ENCODE results near the gene PLXNB2. TPM values are rescaled to one million over a fixed set of nuclear protein-coding genes. Genes with fewer than 3 reads are reported as not detected.

PLXNB2 gene, protein sequence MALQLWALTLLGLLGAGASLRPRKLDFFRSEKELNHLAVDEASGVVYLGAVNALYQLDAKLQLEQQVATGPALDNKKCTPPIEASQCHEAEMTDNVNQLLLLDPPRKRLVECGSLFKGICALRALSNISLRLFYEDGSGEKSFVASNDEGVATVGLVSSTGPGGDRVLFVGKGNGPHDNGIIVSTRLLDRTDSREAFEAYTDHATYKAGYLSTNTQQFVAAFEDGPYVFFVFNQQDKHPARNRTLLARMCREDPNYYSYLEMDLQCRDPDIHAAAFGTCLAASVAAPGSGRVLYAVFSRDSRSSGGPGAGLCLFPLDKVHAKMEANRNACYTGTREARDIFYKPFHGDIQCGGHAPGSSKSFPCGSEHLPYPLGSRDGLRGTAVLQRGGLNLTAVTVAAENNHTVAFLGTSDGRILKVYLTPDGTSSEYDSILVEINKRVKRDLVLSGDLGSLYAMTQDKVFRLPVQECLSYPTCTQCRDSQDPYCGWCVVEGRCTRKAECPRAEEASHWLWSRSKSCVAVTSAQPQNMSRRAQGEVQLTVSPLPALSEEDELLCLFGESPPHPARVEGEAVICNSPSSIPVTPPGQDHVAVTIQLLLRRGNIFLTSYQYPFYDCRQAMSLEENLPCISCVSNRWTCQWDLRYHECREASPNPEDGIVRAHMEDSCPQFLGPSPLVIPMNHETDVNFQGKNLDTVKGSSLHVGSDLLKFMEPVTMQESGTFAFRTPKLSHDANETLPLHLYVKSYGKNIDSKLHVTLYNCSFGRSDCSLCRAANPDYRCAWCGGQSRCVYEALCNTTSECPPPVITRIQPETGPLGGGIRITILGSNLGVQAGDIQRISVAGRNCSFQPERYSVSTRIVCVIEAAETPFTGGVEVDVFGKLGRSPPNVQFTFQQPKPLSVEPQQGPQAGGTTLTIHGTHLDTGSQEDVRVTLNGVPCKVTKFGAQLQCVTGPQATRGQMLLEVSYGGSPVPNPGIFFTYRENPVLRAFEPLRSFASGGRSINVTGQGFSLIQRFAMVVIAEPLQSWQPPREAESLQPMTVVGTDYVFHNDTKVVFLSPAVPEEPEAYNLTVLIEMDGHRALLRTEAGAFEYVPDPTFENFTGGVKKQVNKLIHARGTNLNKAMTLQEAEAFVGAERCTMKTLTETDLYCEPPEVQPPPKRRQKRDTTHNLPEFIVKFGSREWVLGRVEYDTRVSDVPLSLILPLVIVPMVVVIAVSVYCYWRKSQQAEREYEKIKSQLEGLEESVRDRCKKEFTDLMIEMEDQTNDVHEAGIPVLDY (N-terminal part only)
- total RNA-seq, result 8.9 and 10.2 TPM in 2 replicates

DNA sequence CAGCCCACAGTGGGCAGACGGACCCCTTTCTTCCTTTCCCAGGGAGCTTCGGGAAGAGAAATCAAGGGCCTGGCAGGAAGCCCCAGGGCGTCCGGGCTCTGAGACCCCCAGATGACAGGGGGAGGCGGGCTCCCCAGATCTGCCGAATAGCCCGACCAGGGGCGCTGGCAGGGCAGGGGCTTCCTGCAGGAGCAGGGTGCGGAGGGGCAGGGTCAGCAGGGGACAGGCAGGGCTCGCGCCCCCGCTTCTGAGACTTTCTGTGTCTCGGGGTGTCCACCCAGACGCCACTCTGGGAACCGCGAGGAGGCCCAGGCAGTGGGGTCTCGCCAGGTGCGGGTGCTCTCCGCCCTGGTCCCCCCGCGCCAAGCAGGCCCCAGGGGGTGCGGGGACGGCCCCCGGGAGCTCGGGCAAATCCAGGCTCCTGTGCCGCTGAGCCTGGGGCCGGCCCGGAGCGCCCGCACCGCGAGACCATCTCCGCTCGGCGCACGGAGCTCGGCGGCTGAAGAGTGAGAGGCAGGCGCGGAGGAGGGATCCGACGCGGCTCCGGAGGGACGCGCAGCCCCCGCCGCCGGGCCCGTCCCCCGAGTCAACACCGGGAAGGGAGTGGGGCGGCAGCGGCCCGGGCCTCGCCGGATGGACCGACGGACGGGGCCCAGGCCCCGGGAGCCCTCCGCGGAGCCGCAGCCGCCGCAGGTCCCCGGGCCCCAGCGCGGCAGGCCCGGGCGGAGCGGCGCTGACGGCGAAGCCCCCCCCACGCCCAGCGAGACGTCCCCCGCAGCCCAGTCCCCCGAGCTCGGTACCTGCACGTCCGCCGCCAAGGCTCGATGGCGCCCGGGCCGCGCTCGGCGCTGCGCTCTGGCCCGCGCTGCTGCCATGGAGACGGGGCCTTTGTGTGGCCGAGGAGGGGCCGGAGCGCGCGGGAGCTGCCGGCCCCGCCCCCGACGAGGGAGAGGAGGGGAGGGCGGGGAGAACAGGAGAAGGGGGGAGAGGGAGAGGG lies at the start of gene PLXNB2:
Gene PLXNB2 (minus strand): TSS at position 894 of the 997 bp plus-strand sequence. CDS start 17,062 bp downstream, outside the sequence.
- DNase-seq (ENCODE audit: low spot score), result no peak
- Mint-ChIP-seq H3K27me3 (ENCODE audit: insufficient read depth) (peaks cover 10% of the 10 kb centered on the region), H3K4me1 (ENCODE audit: low read depth) (peaks cover 6% of the 10 kb centered on the region), H3K9me3 (no peaks in the 10 kb centered on the region), H3K36me3 (ENCODE audit: low read depth) (no peaks in the 10 kb centered on the region), H3K4me3 (peak within 1 kb of the TSS; percentile 30), H3K27ac (no peak within 1 kb of the TSS)
- intact Hi-C loops (cut with micrococcal nuclease), result no loop called here

DNA sequence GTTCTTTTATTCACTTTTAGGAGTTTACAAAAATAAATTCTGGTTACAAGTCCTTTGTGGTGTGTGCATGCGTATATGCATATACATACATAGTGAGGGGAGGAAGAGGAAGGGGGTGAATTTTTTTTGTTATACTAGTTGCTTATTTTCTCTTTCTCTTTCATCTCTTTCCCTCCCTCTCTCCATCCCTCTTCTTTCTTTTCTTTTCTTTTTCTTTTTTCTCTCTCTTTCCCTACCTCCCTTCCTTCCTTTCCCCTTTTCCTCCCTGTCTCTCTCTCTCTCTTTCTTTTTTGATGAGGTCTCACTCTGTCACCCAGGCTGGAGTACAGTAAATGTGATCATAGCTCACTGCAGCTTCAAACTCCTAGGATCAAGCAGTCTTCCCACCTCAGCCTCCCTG lies 49.8 kb upstream of the PLXNB2 start:
- DNase-seq (ENCODE audit: low spot score), result no peak
- intact Hi-C loops (cut with micrococcal nuclease), result no loop called here
- H3K36me3 Mint-ChIP-seq (ENCODE audit: low read depth), result peaks cover 26% of the 10 kb centered on the region
- no peaks in the 10 kb centered on the region for H3K9me3 Mint-ChIP-seq
- H3K4me1 Mint-ChIP-seq (ENCODE audit: low read depth), result peaks cover 26% of the 10 kb centered on the region
- no peak overlapping the region for H3K27ac Mint-ChIP-seq
- no peak overlapping the region for H3K4me3 Mint-ChIP-seq
- H3K27me3 Mint-ChIP-seq (ENCODE audit: insufficient read depth), result no peaks in the 10 kb centered on the region

GRCh38 chr22:50356186-50356585 lies 48.7 kb upstream of the PLXNB2 start:
- H3K9me3 Mint-ChIP-seq, result no peaks in the 10 kb centered on the region
- H3K4me1 Mint-ChIP-seq (ENCODE audit: low read depth), result peaks cover 19% of the 10 kb centered on the region
- DNase-seq (ENCODE audit: low spot score), result no peak
- H3K4me3 Mint-ChIP-seq, result no peak overlapping the region
- intact Hi-C loops (cut with micrococcal nuclease), result no loop called here
- H3K27ac Mint-ChIP-seq, result no peak overlapping the region
- H3K27me3 Mint-ChIP-seq (ENCODE audit: insufficient read depth), result no peaks in the 10 kb centered on the region
- H3K36me3 Mint-ChIP-seq (ENCODE audit: low read depth), result peaks cover 18% of the 10 kb centered on the region

- no peaks in the 10 kb centered on the region for H3K27me3 Mint-ChIP-seq (ENCODE audit: insufficient read depth)
- DNase-seq (ENCODE audit: low spot score), result no peak
- H3K36me3 Mint-ChIP-seq (ENCODE audit: low read depth), result peaks cover 1% of the 10 kb centered on the region
- H3K4me1 Mint-ChIP-seq (ENCODE audit: low read depth), result no peaks in the 10 kb centered on the region
- H3K4me3 Mint-ChIP-seq, result no peak overlapping the region
- H3K27ac Mint-ChIP-seq, result no peak overlapping the region
- H3K9me3 Mint-ChIP-seq, result no peaks in the 10 kb centered on the region
- intact Hi-C loops (cut with micrococcal nuclease), result no loop called here
Measured at GRCh38 chr22:50348058-50348457, 40.6 kb upstream of the PLXNB2 start.

- peaks cover 2% of the 10 kb centered on the region for H3K27me3 Mint-ChIP-seq (ENCODE audit: insufficient read depth)
- peaks cover 5% of the 10 kb centered on the region for H3K4me1 Mint-ChIP-seq (ENCODE audit: low read depth)
- H3K4me3 Mint-ChIP-seq, result no peak overlapping the region
- H3K9me3 Mint-ChIP-seq, result no peaks in the 10 kb centered on the region
- no peaks in the 10 kb centered on the region for H3K36me3 Mint-ChIP-seq (ENCODE audit: low read depth)
- intact Hi-C loops (cut with micrococcal nuclease), result no loop called here
- H3K27ac Mint-ChIP-seq, result no peak overlapping the region
- DNase-seq (ENCODE audit: low spot score), result no peak
Measured at GRCh38 chr22:50347157-50347556, 39.7 kb upstream of the PLXNB2 start.

DNA sequence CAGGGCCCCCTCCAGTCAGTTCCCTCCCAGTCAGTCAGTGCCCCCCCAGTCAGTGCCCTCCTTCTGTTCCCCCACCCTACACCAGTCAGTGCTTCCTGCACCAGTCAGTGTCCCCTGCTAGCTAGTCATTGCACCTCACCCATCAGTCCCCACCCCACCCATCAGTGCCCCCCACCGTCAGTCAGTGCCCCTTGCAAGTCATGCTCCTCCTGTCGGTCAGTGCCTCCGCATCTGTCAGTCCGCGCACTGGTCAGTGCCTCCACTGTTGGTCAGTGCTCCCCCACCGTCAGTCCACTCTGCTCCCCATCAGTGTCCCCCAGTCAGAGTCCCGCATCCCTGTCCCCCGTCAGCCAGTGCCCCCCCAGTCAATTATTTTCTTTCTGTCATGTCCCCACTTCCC lies 39.0 kb upstream of the PLXNB2 start:
- no peak for DNase-seq (ENCODE audit: low spot score)
- peaks cover 8% of the 10 kb centered on the region for H3K4me1 Mint-ChIP-seq (ENCODE audit: low read depth)
- no peaks in the 10 kb centered on the region for H3K36me3 Mint-ChIP-seq (ENCODE audit: low read depth)
- intact Hi-C loops (cut with micrococcal nuclease), result no loop called here
- H3K4me3 Mint-ChIP-seq, result no peak overlapping the region
- H3K27ac Mint-ChIP-seq, result no peak overlapping the region
- no peaks in the 10 kb centered on the region for H3K9me3 Mint-ChIP-seq
- peaks cover 2% of the 10 kb centered on the region for H3K27me3 Mint-ChIP-seq (ENCODE audit: insufficient read depth)

- intact Hi-C loops (cut with micrococcal nuclease), result loop anchor here (2.0 to 5.0 kb wide), 5 partner anchors 17 to 277 kb away; partner anchors contain the start of genes DENND6B, NCAPH2 and SBF1
- Mint-ChIP-seq H3K27ac (no peak overlapping the region), H3K27me3 (ENCODE audit: insufficient read depth) (peaks cover 2% of the 10 kb centered on the region), H3K4me3 (peak overlapping the region; percentile 56), H3K9me3 (no peaks in the 10 kb centered on the region), H3K36me3 (ENCODE audit: low read depth) (no peaks in the 10 kb centered on the region), H3K4me1 (ENCODE audit: low read depth) (peaks cover 11% of the 10 kb centered on the region)
- no peak for DNase-seq (ENCODE audit: low spot score)
Measured at GRCh38 chr22:50343541-50343935, 36.1 kb upstream of the PLXNB2 start.

DNA sequence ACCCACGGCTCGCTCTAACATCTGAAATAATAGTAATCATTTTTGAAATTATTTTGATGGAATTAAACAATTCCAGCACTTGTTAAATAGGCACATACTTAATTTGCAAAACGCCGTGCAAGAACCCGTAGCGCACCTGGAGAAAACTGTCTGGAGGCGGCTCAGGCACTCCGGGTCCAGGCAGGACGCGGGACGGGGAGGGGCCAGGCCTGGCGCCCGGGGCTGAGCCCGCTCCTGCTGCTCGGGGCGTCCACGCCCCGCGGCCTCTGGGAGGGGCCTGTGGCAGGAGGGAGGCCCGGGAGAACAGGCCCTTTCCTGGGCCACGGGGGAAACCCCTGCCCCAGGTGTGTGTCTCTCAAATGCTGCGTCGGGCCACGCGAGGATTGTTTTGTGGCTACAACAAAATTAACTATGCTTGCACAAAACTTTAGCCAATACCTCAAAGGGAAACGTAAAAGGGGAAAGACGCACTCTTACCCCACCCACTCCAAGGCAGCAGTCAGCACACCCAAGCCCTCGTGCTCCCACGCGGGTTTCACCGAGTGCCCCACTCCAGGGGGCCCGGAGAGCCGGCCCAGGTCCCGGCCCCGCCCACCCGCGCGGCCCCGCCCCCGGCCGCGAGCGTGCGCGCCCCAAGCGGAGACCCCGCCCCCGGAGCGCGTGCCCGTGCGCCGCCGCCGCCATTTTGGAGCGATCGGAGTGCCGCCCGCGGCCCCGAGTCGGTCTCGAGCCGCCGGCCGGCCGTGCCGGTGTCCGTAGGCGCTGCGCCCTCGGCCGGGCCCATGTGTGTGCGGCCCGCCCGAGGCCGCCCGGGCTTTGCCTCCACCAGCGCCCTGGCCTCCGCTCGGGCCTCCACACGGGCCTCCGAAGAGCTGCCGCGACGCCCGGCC lies 35.5 kb upstream of the PLXNB2 start, which contains the start of gene PPP6R2:
Gene PPP6R2 (plus strand): TSS at position 677 of the 890 bp plus-strand sequence. CDS start 50,582 bp downstream, outside the sequence.
- no peaks in the 10 kb centered on the region for H3K36me3 Mint-ChIP-seq (ENCODE audit: low read depth)
- H3K9me3 Mint-ChIP-seq, result no peaks in the 10 kb centered on the region
- peak within 1 kb of the TSS; percentile 87 for H3K27ac Mint-ChIP-seq
- intact Hi-C loops (cut with micrococcal nuclease), result loop anchor here (1.0 to 5.0 kb wide), 10 partner anchors 16 to 285 kb away; partner anchors contain the start of genes ARSA, DENND6B, MAPK11 and NCAPH2
- DNase-seq (ENCODE audit: low spot score), result peak; percentile 86
- peaks cover 2% of the 10 kb centered on the region for H3K27me3 Mint-ChIP-seq (ENCODE audit: insufficient read depth)
- peaks cover 11% of the 10 kb centered on the region for H3K4me1 Mint-ChIP-seq (ENCODE audit: low read depth)
- H3K4me3 Mint-ChIP-seq, result peak within 1 kb of the TSS; percentile 83

DNA sequence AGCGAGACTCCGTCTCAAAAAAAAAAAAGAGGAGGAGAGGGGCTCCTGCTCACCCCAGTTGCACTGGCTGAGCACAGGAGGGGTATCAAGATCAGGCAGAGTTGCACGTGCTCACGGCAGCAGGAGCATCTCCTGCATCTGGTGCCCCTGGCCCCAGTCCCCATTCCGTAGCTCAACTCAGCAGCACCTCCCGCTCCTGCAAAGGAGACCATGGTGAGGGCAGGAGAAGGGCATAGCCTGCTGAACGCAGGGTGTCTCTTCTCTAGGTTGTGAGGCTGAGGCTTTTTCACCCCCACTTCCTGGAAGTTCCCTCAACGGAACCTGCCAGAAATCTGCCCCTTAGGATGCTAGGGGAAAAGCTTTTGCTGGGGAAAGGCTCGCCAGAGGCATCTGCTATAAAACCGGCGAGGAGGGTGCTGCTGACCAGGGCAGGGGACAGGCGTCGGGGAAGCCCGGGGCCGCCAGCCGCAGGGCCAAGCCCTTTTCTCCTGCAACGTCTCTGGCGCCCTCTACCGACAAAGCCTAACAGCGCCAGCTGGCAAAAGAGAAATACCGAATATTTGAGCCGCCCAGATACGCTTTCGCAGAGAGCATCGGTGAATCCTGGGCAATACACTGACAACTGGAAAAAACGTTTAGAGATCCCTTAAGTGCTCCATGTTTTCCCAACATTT lies 34.7 kb upstream of the PLXNB2 start:
- Mint-ChIP-seq H3K9me3 (no peaks in the 10 kb centered on the region), H3K4me1 (ENCODE audit: low read depth) (peaks cover 11% of the 10 kb centered on the region), H3K36me3 (ENCODE audit: low read depth) (no peaks in the 10 kb centered on the region), H3K27ac (peak overlapping the region; percentile 78), H3K27me3 (ENCODE audit: insufficient read depth) (peaks cover 2% of the 10 kb centered on the region), H3K4me3 (peak overlapping the region; percentile 83)
- intact Hi-C loops (cut with micrococcal nuclease), result loop anchor here (1.0 to 5.0 kb wide), 10 partner anchors 15 to 286 kb away; partner anchors contain the start of genes ARSA, DENND6B, MAPK11 and NCAPH2
- peak; percentile 80 for DNase-seq (ENCODE audit: low spot score)

All from activated T-helper 1 cell treated with anti-CD3 and anti-CD28 coated beads, Interleukin-12 subunit alpha, Interleukin-12 subunit beta, Interleukin-2, Interleukin-4 antibody, amounts not matched to agents 30 ng/mL and 10 ng/mL and 1 ng/mL, durations not matched to agents 14 hours and 24 hours and 36 hours (primary cell).